ENCODE data around the gene CSNK1G2. TPM values are rescaled to one million over a fixed set of nuclear protein-coding genes. Genes with fewer than 3 reads are reported as not detected.

Gene CSNK1G2
- total and polyA plus RNA-seq, 2 of the 13 experiments (the other 11 are each of a cell fraction or from before 2014, with no cell fraction given): 53.8 to 72.5 TPM

DNA sequence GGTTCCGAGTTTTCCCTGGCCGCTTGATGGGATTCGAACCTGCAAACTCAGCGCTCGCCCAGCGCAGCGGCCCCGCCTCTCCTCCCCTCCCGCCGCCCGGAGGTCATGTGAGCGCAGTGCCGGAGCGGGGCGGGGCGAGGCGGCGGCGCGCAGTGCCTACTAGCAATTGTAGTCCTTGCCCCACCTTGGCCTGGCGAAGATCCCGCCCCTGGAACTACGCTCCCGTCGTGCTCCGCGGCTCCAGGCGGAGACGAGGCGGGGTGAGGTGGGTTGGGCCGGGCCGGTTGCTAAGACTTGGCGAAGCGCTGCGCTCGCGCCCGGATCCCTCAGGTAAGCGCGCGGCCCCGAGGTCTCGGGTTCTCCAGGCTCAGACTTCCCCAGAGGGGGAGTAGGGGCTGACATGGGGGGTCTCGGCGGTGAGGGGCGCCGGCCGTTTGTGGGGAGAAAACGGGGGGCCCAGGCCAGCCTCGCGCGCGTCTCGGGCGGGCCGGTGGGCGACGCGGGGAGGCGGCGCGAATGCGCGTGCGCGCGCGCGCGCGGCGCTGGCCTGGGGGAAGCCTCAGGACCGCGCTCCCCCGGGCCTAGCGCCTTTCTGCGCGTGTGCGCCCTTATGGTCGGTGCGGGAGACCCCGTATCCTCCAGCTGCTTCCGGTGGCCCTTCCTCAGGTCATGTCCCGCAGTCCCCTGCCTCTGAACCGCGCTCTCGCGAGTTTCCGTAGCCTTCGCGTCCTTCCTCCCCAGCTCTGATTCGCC, 35.7 kb upstream of the CSNK1G2 start, which contains the start of the genes ADAT3 and SCAMP4 (continued):
- TF ChIP-seq, protein P1, sequence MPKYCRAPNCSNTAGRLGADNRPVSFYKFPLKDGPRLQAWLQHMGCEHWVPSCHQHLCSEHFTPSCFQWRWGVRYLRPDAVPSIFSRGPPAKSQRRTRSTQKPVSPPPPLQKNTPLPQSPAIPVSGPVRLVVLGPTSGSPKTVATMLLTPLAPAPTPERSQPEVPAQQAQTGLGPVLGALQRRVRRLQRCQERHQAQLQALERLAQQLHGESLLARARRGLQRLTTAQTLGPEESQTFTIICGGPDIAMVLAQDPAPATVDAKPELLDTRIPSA (CRISPR knock-in tag; IDR thresholded peaks at IDR 0.05; ENCODE audit: borderline replicate concordance): no peak
- TF ChIP-seq, protein P2, sequence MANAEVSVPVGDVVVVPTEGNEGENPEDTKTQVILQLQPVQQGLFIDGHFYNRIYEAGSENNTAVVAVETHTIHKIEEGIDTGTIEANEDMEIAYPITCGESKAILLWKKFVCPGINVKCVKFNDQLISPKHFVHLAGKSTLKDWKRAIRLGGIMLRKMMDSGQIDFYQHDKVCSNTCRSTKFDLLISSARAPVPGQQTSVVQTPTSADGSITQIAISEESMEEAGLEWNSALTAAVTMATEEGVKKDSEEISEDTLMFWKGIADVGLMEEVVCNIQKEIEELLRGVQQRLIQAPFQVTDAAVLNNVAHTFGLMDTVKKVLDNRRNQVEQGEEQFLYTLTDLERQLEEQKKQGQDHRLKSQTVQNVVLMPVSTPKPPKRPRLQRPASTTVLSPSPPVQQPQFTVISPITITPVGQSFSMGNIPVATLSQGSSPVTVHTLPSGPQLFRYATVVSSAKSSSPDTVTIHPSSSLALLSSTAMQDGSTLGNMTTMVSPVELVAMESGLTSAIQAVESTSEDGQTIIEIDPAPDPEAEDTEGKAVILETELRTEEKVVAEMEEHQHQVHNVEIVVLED (CRISPR knock-in tag; IDR thresholded peaks at IDR 0.05; ENCODE audit: borderline replicate concordance): peak; percentile 87
- TF ChIP-seq MEF2D (CRISPR knock-in tag; IDR thresholded peaks at IDR 0.05) (no peak), ZNF850 (CRISPR knock-in tag; conservative IDR thresholded peaks at IDR 0.05) (no peak), FOXA3 (CRISPR knock-in tag; IDR thresholded peaks at IDR 0.05) (peak; percentile 57), KAT8 (CRISPR knock-in tag; IDR thresholded peaks at IDR 0.05) (peak; percentile 66), PAF1 (CRISPR knock-in tag; IDR thresholded peaks at IDR 0.05) (no peak), ETS1 (CRISPR knock-in tag; IDR thresholded peaks at IDR 0.05) (no peak), SMAD9 (CRISPR knock-in tag; IDR thresholded peaks at IDR 0.05) (no peak), SNAPC5 (CRISPR knock-in tag; IDR thresholded peaks at IDR 0.05; ENCODE audit: borderline replicate concordance) (no peak), RFXANK (CRISPR knock-in tag; IDR thresholded peaks at IDR 0.05) (no peak), NFE2L2 (IDR thresholded peaks at IDR 0.05; ENCODE audit: low read length) (no peak), UBTF (CRISPR knock-in tag; IDR thresholded peaks at IDR 0.05) (peak; percentile 24; the same call in 1 of the 2 replicates), SP4 (CRISPR knock-in tag; IDR thresholded peaks at IDR 0.05) (peak; percentile 95), PAXIP1 (CRISPR knock-in tag; conservative IDR thresholded peaks at IDR 0.05) (peak; percentile 37; the same call in 1 of the 2 replicates)
- TF ChIP-seq, protein P3, sequence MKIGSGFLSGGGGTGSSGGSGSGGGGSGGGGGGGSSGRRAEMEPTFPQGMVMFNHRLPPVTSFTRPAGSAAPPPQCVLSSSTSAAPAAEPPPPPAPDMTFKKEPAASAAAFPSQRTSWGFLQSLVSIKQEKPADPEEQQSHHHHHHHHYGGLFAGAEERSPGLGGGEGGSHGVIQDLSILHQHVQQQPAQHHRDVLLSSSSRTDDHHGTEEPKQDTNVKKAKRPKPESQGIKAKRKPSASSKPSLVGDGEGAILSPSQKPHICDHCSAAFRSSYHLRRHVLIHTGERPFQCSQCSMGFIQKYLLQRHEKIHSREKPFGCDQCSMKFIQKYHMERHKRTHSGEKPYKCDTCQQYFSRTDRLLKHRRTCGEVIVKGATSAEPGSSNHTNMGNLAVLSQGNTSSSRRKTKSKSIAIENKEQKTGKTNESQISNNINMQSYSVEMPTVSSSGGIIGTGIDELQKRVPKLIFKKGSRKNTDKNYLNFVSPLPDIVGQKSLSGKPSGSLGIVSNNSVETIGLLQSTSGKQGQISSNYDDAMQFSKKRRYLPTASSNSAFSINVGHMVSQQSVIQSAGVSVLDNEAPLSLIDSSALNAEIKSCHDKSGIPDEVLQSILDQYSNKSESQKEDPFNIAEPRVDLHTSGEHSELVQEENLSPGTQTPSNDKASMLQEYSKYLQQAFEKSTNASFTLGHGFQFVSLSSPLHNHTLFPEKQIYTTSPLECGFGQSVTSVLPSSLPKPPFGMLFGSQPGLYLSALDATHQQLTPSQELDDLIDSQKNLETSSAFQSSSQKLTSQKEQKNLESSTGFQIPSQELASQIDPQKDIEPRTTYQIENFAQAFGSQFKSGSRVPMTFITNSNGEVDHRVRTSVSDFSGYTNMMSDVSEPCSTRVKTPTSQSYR (CRISPR knock-in tag; IDR thresholded peaks at IDR 0.05; ENCODE audit: borderline replicate concordance): peak; percentile 22; the same call in 1 of the 2 replicates
